ENCODE measurements around the gene MED31.
A peak's percentile ranks its signal among the peaks of the same experiment; 100 is the strongest.

The MED31 gene

DNA sequence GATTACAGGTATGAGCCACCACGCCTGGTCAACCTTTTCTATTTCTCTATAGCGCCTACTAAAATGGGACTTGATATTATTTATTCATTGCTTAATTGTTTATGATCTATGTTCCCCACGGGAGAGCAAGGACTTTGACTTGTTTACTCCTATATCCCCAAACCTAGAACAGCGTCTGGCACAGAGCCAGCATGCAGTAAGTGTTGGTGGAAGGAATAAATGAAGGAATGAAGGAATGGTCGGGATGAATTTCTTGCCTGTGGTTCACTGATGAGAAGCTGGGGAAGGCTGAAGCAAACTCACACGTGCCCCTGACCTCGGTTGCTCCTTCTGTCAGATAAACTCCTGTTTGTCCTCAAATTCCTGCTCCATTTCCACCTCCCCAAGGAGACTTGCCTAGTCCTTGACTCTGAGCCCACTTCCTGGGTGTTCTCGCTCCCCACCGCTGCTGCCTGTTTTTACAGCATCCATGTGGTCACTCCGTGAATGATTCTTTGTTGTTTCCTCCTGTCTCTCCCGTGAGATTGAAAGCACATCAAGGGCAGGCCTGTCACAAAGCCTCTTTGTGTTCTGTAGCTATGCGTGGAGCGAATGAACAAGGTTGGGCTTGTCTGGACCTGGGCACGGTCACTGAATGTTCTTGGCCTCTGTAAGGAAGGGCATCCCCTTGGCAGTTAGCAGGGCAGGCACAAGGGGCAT is 17.5 kb upstream of the MED31 start:
- TF ChIP-seq, protein P1, sequence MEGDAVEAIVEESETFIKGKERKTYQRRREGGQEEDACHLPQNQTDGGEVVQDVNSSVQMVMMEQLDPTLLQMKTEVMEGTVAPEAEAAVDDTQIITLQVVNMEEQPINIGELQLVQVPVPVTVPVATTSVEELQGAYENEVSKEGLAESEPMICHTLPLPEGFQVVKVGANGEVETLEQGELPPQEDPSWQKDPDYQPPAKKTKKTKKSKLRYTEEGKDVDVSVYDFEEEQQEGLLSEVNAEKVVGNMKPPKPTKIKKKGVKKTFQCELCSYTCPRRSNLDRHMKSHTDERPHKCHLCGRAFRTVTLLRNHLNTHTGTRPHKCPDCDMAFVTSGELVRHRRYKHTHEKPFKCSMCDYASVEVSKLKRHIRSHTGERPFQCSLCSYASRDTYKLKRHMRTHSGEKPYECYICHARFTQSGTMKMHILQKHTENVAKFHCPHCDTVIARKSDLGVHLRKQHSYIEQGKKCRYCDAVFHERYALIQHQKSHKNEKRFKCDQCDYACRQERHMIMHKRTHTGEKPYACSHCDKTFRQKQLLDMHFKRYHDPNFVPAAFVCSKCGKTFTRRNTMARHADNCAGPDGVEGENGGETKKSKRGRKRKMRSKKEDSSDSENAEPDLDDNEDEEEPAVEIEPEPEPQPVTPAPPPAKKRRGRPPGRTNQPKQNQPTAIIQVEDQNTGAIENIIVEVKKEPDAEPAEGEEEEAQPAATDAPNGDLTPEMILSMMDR (IDR thresholded peaks at IDR 0.05), result no peak

DNA sequence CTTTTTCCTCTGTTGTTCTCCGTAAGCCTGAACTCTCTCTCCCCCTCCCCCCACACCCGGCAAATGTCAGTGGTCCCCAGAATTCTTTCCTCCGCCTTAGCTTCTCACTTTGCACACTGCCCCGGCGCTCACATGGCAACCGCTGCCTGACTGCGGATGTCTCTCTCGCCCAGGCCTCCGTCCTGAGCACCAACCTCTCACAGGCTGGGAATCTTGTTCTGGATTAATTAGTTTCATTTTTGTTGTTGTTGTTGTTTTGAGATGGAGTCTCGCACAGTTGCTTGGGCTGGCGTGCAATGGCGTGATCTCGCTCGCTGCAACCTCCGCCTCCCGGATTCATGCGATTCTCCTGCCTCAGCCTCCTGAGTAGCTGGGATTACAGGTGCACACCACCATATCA is 16.8 kb upstream of the MED31 start:
- TF ChIP-seq, protein P1 (IDR thresholded peaks at IDR 0.05), result no peak

DNA sequence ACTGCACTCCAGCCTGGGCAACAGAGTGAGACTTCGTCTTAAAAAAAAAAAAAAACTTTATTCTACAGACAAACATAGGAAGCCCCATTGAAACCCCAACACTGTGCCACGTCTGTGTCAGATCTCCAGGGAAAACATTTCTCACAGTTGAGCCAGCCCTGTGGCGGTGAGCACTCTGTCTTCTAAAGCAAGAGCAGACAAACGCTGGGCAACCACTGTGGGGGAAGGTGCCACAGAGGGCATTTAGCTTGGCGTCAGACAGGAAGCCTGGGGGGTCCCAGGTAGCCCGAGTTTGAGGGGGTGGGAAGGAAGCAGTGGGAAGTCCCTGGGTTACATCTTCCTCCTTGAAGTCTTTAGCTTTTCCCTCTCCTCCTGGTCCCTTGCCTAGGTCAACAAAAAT is 16.1 kb upstream of the MED31 start:
- TF ChIP-seq, protein P1 (IDR thresholded peaks at IDR 0.05), result no peak

DNA sequence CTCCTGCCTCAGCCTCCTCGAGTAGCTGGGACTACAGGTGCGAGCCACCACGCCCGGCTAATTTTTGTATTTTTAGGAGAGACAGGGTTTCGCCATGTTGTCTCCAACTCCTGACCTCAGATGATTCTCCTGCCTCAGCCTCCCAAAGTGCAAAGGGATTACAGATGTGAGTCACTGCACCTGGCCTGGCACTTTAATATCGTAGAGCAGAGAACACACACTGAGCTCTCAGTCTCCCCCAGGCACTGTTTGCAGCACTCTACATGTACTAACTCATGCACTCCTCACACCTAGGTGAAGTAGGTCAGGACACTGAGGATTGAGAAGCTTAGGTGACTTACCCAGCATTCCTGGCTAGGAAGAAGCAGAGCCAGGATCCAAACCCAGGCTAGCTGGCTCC is 15.2 kb upstream of the MED31 start:
- TF ChIP-seq, protein P1 (IDR thresholded peaks at IDR 0.05), result no peak

DNA sequence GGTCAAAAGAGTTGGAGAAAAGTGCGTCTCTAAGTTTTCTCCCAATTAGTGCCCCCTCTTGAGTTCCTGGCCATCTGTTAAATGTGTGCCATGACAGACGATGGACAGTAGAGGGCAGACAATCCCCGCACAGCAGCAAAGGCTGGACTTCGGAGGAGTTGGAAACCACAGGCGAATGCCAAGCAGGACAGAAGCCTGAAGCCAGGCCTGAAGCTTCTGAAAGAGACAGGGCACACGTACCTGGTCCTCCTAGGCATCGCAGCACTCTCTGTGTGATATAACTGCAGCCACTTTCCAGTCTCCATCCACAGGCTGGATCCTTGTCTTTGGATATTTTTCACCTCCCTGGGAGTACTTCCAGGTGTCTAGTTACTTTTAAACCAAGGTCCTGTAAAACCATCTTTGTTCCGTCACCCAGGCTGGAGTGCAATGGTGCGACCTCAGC is 14.7 kb upstream of the MED31 start:
- TF ChIP-seq, protein P1 (IDR thresholded peaks at IDR 0.05), result peak; percentile 94

DNA sequence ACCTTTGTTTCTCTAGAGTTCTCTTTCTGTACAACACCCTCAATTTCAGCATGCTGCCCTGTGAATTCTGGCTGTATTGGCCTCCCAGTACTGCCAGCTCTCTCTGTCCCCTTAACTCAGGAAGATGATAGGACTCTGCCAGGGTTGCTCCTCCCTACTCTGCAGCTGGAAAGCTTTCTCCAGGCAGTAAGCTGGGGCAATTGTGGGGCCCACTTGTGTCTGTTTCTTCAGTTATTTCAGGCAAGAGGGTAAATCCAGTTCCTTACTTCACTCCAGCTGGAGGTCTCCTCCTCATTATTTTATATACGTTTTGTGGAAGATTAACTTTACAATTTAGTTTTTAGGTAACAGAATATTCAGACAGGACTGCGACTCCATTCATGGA is 10.1 kb upstream of the MED31 start:
- TF ChIP-seq, protein P1 (IDR thresholded peaks at IDR 0.05), result no peak

DNA sequence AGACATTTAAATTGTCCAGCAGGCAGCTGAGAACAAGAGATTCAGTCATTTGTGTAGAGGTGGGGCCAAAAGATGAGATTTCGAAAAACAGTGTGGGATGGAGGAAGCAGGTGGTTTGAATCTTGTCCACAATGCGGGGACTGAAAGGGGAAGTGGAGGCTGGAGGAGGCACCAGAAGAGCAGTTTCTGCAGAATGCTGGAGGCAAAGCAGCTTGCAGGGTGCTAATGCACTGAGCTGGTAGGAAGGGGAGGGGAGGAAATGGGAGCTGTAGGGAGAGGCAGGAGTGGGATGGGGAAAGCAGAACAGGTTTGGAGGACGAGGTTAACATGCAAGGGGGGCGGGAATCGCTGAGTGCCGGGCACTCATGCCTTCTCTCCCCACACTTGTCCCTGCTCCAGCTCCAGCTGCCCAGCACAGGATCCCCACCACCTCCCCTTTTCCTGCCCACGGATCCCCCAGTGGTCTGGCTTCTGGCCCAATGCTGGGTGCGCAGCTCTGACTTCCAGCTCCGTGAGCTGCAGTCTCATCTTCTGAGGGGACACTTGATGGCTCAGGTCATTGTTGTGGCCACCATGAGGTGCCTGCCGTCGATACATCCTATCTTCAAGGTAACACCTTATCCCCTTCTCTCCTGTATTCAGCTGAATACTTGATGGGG is 9.5 kb upstream of the MED31 start:
- TF ChIP-seq, protein P1 (IDR thresholded peaks at IDR 0.05), result no peak

Measured in LNCAP (cell line).